HCT116 (cell line): Measurements from ENCODE around the gene RPTOR. TPM values are rescaled to one million over a fixed set of nuclear protein-coding genes. Genes with fewer than 3 reads are reported as not detected.

ENCODE experiments used
- ATAC-seq: fragments of 200-7000 bp; cut with Tn5 transposase; 2 replicates; pipeline ENCODE4 v1.9.1; 2020; ENCODE audit warnings: mild to moderate bottlenecking, moderate library complexity
- BruUV-seq: library from RNA; stranded (reverse); fragments of 400-500 nt; replicated peaks from 2 replicates; lab custom pipeline; 2021; lab: Mats Ljungman, UMichigan
- CTCF ChIA-PET: fragments of 300-600 bp; sonication (Branson Sonifier 250); formaldehyde crosslinking; loops from one replicate; lab custom pipeline; 2021; ENCODE audit warnings: antibody characterized with exemption; lab: Charles Lee
- POLR2A ChIA-PET: fragments of 300-600, 350-600 bp; sonication (Branson Sonifier 250); formaldehyde crosslinking; loops from one replicate; lab custom pipeline; 2021; ENCODE audit warnings: antibody characterized with exemption; lab: Charles Lee
- RAD21 ChIA-PET, 2 experiments: fragments of 300-600 bp; sonication (Branson Sonifier 250); formaldehyde crosslinking; loops; one replicate each; lab custom pipeline; 2023; ENCODE audit warnings: low total read pairs in 2 of 2; ENCODE audit not compliant: uncharacterized antibody in 2 of 2, unreplicated experiment in 2 of 2, low non-redundant PET in 1 of 2; lab: Charles Lee
- DNase-seq: peaks from one replicate; pipeline ENCODE4 v3.0.0-alpha.2; 2010; ENCODE audit warnings: low read depth, low spot score
- H2AFZ ChIP-seq: fragments of 200-600 bp; shearing (Covaris generic), sonication (generic); 2 replicates; pipeline ENCODE4 v1.6.1; 2017; ENCODE audit warnings: low read depth, mixed run types, mixed read lengths, antibody characterized with exemption, low read length; ENCODE audit not compliant: poor library complexity, severe bottlenecking
- H3K27ac ChIP-seq: 2 replicates; pipeline ENCODE4 v1.5.1; 2012; ENCODE audit warnings: low read depth, low read length
- H3K27me3 ChIP-seq: fragments of 200-600 bp; sonication (generic); 2 replicates; pipeline ENCODE4 v1.6.1; 2016; ENCODE audit warnings: mixed run types, low read length, mixed read lengths; ENCODE audit not compliant: insufficient read depth
- H3K36me3 ChIP-seq, 2 experiments: fragments of 200-500 bp in 1 of 2; fragments of 200-600 bp in 1 of 2; sonication (Bioruptor generic) in 1 of 2; sonication (generic) in 1 of 2; 2 replicates each; pipeline versions ENCODE4 v1.5.1 to v1.6.1; 2014 to 2016; ENCODE audit warnings: low read length in 2 of 2, inconsistent platforms in 1 of 2, mixed read lengths in 1 of 2, mixed run types in 1 of 2; ENCODE audit not compliant: insufficient read depth in 2 of 2, control insufficient read depth in 1 of 2
- H3K4me1 ChIP-seq, 2 experiments: fragments of 200-600 bp in 1 of 2; sonication (generic) in 1 of 2; 2 replicates each; pipeline versions ENCODE4 v1.5.1 to v1.6.1; 2012 to 2017; ENCODE audit warnings: low read length in 2 of 2, inconsistent platforms in 1 of 2, mild to moderate bottlenecking in 1 of 2, mixed read lengths in 1 of 2, mixed run types in 1 of 2, moderate library complexity in 1 of 2; ENCODE audit not compliant: insufficient read depth in 2 of 2, control insufficient read depth in 1 of 2
- H3K4me2 ChIP-seq: fragments of 200-600 bp; sonication (generic); 2 replicates; pipeline ENCODE4 v1.6.1; 2017; ENCODE audit warnings: mixed run types, low read length, mixed read lengths
- H3K4me3 ChIP-seq, 2 experiments: fragments of 200-600 bp in 1 of 2; sonication (generic) in 1 of 2; replicated peaks in 1 of 2; 2 replicates each; pipeline ENCODE4 v1.5.1; 2011 to 2016; ENCODE audit warnings: low read length in 2 of 2, control low read depth in 1 of 2, low read depth in 1 of 2, mild to moderate bottlenecking in 1 of 2, mixed read lengths in 1 of 2, mixed run types in 1 of 2
- H3K79me2 ChIP-seq: fragments of 200-600 bp; sonication (generic); 2 replicates; pipeline ENCODE4 v1.6.1; 2017; ENCODE audit warnings: mild to moderate bottlenecking, mixed run types, low read length, moderate library complexity, mixed read lengths; ENCODE audit not compliant: insufficient read depth
- H3K9ac ChIP-seq: fragments of 200-600 bp; sonication (generic); 2 replicates; pipeline ENCODE4 v1.6.1; 2016; ENCODE audit warnings: low read length, mixed read lengths
- H3K9me2 ChIP-seq: fragments of 200-600 bp; sonication (generic), shearing (Covaris generic); 2 replicates; pipeline ENCODE4 v1.6.1; 2017; ENCODE audit warnings: mixed run types, mild to moderate bottlenecking, moderate library complexity; ENCODE audit not compliant: insufficient read depth
- H3K9me3 ChIP-seq, 2 experiments: fragments of 200-500 bp in 1 of 2; fragments of 200-600 bp in 1 of 2; sonication (Bioruptor generic) in 1 of 2; sonication (generic) in 1 of 2; 2 replicates each; pipeline ENCODE4 v1.6.1; 2014 to 2017; ENCODE audit warnings: low read length in 2 of 2, mixed read lengths in 2 of 2, inconsistent platforms in 1 of 2, low read depth in 1 of 2, mild to moderate bottlenecking in 1 of 2, mixed run types in 1 of 2, moderate library complexity in 1 of 2; ENCODE audit not compliant: control insufficient read depth in 1 of 2, insufficient read depth in 1 of 2
- H4K20me1 ChIP-seq: fragments of 200-600 bp; sonication (generic), shearing (Covaris generic); 2 replicates; pipeline ENCODE4 v1.6.1; 2017; ENCODE audit warnings: mixed run types, mild to moderate bottlenecking, moderate library complexity; ENCODE audit not compliant: insufficient read depth
- ATF3 ChIP-seq: IDR thresholded peaks from 2 replicates; pipeline ENCODE4 v1.6.1; 2012
- CBX3 ChIP-seq: IDR thresholded peaks from 2 replicates; pipeline ENCODE4 v1.6.1; 2012; ENCODE audit warnings: low read depth
- CEBPB ChIP-seq: IDR thresholded peaks from 2 replicates; pipeline ENCODE4 v1.6.1; 2012; ENCODE audit warnings: low read depth
- EZH2 ChIP-seq: fragments of 200-600 bp; sonication (generic); IDR thresholded peaks from 2 replicates; pipeline ENCODE4 v1.6.1; 2017; ENCODE audit warnings: antibody characterized with exemption, mixed run types
- EZH2phosphoT487 ChIP-seq: fragments of 200-600 bp; IDR thresholded peaks from 2 replicates; pipeline ENCODE4 v1.6.1; 2018; ENCODE audit warnings: antibody characterized with exemption, borderline replicate concordance
- REST ChIP-seq: IDR thresholded peaks from 2 replicates; pipeline ENCODE4 v1.6.1; 2012; ENCODE audit warnings: low read depth
- SRF ChIP-seq: IDR thresholded peaks from 2 replicates; pipeline ENCODE4 v1.6.1; 2012; ENCODE audit warnings: low read depth
- TCF7L2 ChIP-seq: IDR thresholded peaks from 2 replicates; pipeline ENCODE4 v1.7.0; 2011; ENCODE audit warnings: borderline replicate concordance, inconsistent platforms; ENCODE audit not compliant: insufficient read depth, insufficient read length; ENCODE audit errors: extremely low read depth
- YY1 ChIP-seq: IDR thresholded peaks from 2 replicates; pipeline ENCODE4 v1.6.1; 2011; ENCODE audit warnings: low read length, low read depth, moderate library complexity, mild to moderate bottlenecking; ENCODE audit not compliant: insufficient replicate concordance; ENCODE audit errors: extremely low read depth
- ZBTB33 ChIP-seq: IDR thresholded peaks from 2 replicates; pipeline ENCODE4 v1.6.1; 2011; ENCODE audit warnings: mild to moderate bottlenecking, low read length, moderate library complexity; ENCODE audit not compliant: insufficient replicate concordance; ENCODE audit errors: extremely low read depth
- ZNF274 ChIP-seq: fragments of 200-500 bp; sonication (Bioruptor generic); IDR thresholded peaks from 2 replicates; pipeline ENCODE4 v1.6.1; 2014; ENCODE audit warnings: mild to moderate bottlenecking, low read depth, low read length, inconsistent platforms
- intact Hi-C: fragments of 100-400 bp; cut with micrococcal nuclease; formaldehyde crosslinking; loops from 2 replicates; pipeline ENCODE4 v1.10.0; 2022
- total RNA-seq: library from RNA; stranded (reverse); gene quantifications from one replicate; pipeline ENCODE4 v1.2.1, GENCODE V29; 2021; ENCODE audit not compliant: unreplicated experiment
- TF ChIP-seq, protein P1 (sequence below), 3 experiments: fragments of 200-600 bp in 1 of 3; sonication (generic) in 1 of 3; IDR thresholded peaks in 2 of 3; conservative IDR thresholded peaks in 1 of 3; 2 replicates each; pipeline ENCODE4 v1.5.1; 2012 to 2017; ENCODE audit warnings: low read depth in 2 of 3, low read length in 2 of 3, antibody characterized with exemption in 1 of 3, borderline replicate concordance in 1 of 3, control low read depth in 1 of 3, mild to moderate bottlenecking in 1 of 3, mixed read lengths in 1 of 3, mixed run types in 1 of 3, moderate library complexity in 1 of 3; ENCODE audit not compliant: insufficient read depth in 1 of 3
- TF ChIP-seq, protein P2 (sequence below): IDR thresholded peaks from 2 replicates; pipeline ENCODE4 v1.6.1; 2012

RPTOR gene
- total RNA-seq, 1 experiment from 2014 or later = 69.5 TPM

GRCh38 chr17:80850817-80851216, 306.2 kb downstream of the RPTOR start:
- ChIA-PET POLR2A (no interaction called here), CTCF (no interaction called here), RAD21 (no interaction called here)
- Histone ChIP-seq H3K9me3 (no peaks in the 10 kb centered on the region), H3K4me1 (peaks cover 3 to 14% of the 10 kb centered on the region in 2 experiments), H3K27ac (no peak overlapping the region), H2AFZ (no peak overlapping the region), H3K4me3 (no peak overlapping the region), H3K4me2 (no peak overlapping the region), H3K36me3 (peaks cover 0 to 5% of the 10 kb centered on the region in 2 experiments; a peak in 1 of 4 replicates), H3K9ac (no peak overlapping the region), H3K27me3 (no peaks in the 10 kb centered on the region), H3K79me2 (no peaks in the 10 kb centered on the region), H4K20me1 (no peaks in the 10 kb centered on the region), H3K9me2 (no peaks in the 10 kb centered on the region)
- DNase-seq (no peak), ATAC-seq (no peak)
- intact Hi-C loops = no loop called here
- BruUV-seq = no TSS peak
- TF ChIP-seq ZNF274 (no peak), YY1 (no peak), CBX3 (no peak), TCF7L2 (no peak), SRF (no peak), CEBPB (no peak), EZH2phosphoT487 (no peak), EZH2 (no peak), ATF3 (no peak), ZBTB33 (no peak), REST (no peak)
- TF ChIP-seq, protein P1, sequence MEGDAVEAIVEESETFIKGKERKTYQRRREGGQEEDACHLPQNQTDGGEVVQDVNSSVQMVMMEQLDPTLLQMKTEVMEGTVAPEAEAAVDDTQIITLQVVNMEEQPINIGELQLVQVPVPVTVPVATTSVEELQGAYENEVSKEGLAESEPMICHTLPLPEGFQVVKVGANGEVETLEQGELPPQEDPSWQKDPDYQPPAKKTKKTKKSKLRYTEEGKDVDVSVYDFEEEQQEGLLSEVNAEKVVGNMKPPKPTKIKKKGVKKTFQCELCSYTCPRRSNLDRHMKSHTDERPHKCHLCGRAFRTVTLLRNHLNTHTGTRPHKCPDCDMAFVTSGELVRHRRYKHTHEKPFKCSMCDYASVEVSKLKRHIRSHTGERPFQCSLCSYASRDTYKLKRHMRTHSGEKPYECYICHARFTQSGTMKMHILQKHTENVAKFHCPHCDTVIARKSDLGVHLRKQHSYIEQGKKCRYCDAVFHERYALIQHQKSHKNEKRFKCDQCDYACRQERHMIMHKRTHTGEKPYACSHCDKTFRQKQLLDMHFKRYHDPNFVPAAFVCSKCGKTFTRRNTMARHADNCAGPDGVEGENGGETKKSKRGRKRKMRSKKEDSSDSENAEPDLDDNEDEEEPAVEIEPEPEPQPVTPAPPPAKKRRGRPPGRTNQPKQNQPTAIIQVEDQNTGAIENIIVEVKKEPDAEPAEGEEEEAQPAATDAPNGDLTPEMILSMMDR (IDR thresholded peaks at IDR 0.05 in 2 of 3, conservative IDR thresholded peaks at IDR 0.05 in 1 of 3; ENCODE audit: borderline replicate concordance in 1 of 3, insufficient read depth in 1 of 3, low read depth in 2 of 3, low read length in 2 of 3) = no peak
- TF ChIP-seq, protein P2, sequence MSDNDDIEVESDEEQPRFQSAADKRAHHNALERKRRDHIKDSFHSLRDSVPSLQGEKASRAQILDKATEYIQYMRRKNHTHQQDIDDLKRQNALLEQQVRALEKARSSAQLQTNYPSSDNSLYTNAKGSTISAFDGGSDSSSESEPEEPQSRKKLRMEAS = no peak
